Endothelial cell of umbilical vein (primary cell): Measurements from ENCODE around the gene SIPA1. TPM values are rescaled to one million over a fixed set of nuclear protein-coding genes. Genes with fewer than 3 reads are reported as not detected.
A peak's percentile ranks its signal among the peaks of the same experiment; 100 is the strongest.

Experiments used
- BruUV-seq: library from RNA; stranded (reverse); fragments of 400-500 nt; replicated peaks from 2 replicates; lab custom pipeline; 2021; lab: Mats Ljungman, UMichigan
- CTCF ChIA-PET: fragments of 300-600, 350-600 bp; sonication (Branson Sonifier 250); formaldehyde crosslinking; loops from one replicate; lab custom pipeline; 2021; ENCODE audit warnings: antibody characterized with exemption, inconsistent platforms; lab: Charles Lee
- POLR2A ChIA-PET: fragments of 300-600, 350-600 bp; sonication (Branson Sonifier 250); formaldehyde crosslinking; loops from one replicate; lab custom pipeline; 2021; ENCODE audit warnings: antibody characterized with exemption, inconsistent platforms; lab: Charles Lee
- DNase-seq: peaks from one replicate; pipeline ENCODE4 v3.0.0-alpha.2; 2011; ENCODE audit warnings: low read depth, low spot score
- FAIRE-seq: peaks from 2 replicates; lab custom pipeline; 2011; peaks lifted over from hg19 to GRCh38; lab: Jason Lieb, UNC
- H2AFZ ChIP-seq: 2 replicates; pipeline ENCODE4 v1.6.0; 2012; ENCODE audit warnings: low read depth, low read length, control low read depth, inconsistent platforms
- H3K27ac ChIP-seq: 2 replicates; pipeline ENCODE4 v1.5.1; 2011; ENCODE audit warnings: low read depth, mild to moderate bottlenecking, control low read depth, low read length, moderate library complexity; ENCODE audit not compliant: insufficient read depth
- H3K27me3 ChIP-seq, 2 experiments: 2 replicates each; pipeline versions ENCODE4 v1.6.0 to v1.6.1; 2011; ENCODE audit warnings: low read length in 2 of 2, mixed read lengths in 1 of 2; ENCODE audit not compliant: control insufficient read depth in 2 of 2, insufficient read depth in 2 of 2
- H3K36me3 ChIP-seq, 2 experiments: 2 replicates in 1 of 2; 3 replicates in 1 of 2; pipeline ENCODE4 v1.5.1; 2011; ENCODE audit warnings: low read length in 2 of 2, mild to moderate bottlenecking in 1 of 2, moderate library complexity in 1 of 2; ENCODE audit not compliant: control insufficient read depth in 2 of 2, insufficient read depth in 2 of 2; ENCODE audit errors: extremely low read depth in 1 of 2
- H3K4me1 ChIP-seq: 3 replicates; pipeline ENCODE4 v1.5.1; 2011; ENCODE audit warnings: mild to moderate bottlenecking, low read length; ENCODE audit not compliant: control insufficient read depth, insufficient read depth; ENCODE audit errors: extremely low read depth
- H3K4me2 ChIP-seq: 2 replicates; pipeline ENCODE4 v1.6.1; 2011; ENCODE audit warnings: low read length, control low read depth, mixed read lengths; ENCODE audit not compliant: insufficient read depth
- H3K4me3 ChIP-seq, 3 experiments: fragments of 200-600 bp in 1 of 3; sonication (generic), shearing (Covaris generic) in 1 of 3; replicated peaks in 1 of 3; 2 replicates each; pipeline ENCODE4 v1.5.1; 2011 to 2016; ENCODE audit warnings: control low read depth in 3 of 3, low read length in 3 of 3, mild to moderate bottlenecking in 2 of 3, inconsistent platforms in 1 of 3, low read depth in 1 of 3, moderate library complexity in 1 of 3; ENCODE audit not compliant: insufficient read depth in 1 of 3
- H3K79me2 ChIP-seq: 2 replicates; pipeline ENCODE4 v1.6.0; 2012; ENCODE audit warnings: low read length, inconsistent platforms; ENCODE audit not compliant: control insufficient read depth, insufficient read depth
- H3K9ac ChIP-seq: replicated peaks from 2 replicates; pipeline ENCODE3; 2011; ENCODE audit warnings: low read length, control low read depth; ENCODE audit not compliant: insufficient read depth; ENCODE audit errors: extremely low read depth
- H3K9me1 ChIP-seq: replicated peaks from 3 replicates; pipeline ENCODE4 v1.6.0; 2011; ENCODE audit warnings: mild to moderate bottlenecking, low read length; ENCODE audit not compliant: control insufficient read depth, insufficient read depth; ENCODE audit errors: extremely low read depth
- H3K9me3 ChIP-seq: replicated peaks from 2 replicates; pipeline ENCODE4 v1.5.1; 2012; ENCODE audit warnings: low read length, inconsistent platforms; ENCODE audit not compliant: control insufficient read depth, insufficient read depth
- H4K20me1 ChIP-seq: replicated peaks from 2 replicates; pipeline ENCODE3; 2011; ENCODE audit warnings: mild to moderate bottlenecking, low read length; ENCODE audit not compliant: control insufficient read depth, insufficient read depth; ENCODE audit errors: extremely low read depth
- MYC ChIP-seq: IDR thresholded peaks from one replicate; pipeline ENCODE4 v1.6.1; 2011; ENCODE audit warnings: mild to moderate bottlenecking, low read depth, low read length
- dilution Hi-C: fragments of 300-500 bp; cut with MboI; formaldehyde crosslinking; loops from one replicate; pipeline ENCODE4 v1.15.0; 2019; ENCODE audit warnings: low sequenced_read_pairs; ENCODE audit not compliant: extremely low pct_ligation_motif_present
- intact Hi-C: fragments of 100-400 bp; cut with micrococcal nuclease; formaldehyde crosslinking; loops from one replicate; pipeline ENCODE4 v1.10.0; 2022
- polyA plus RNA-seq, 4 experiments: library from polyadenylated mRNA; depleted of rRNA in 3 of 4; stranded (reverse) in 3 of 4; unstranded in 1 of 4; fragments of >200 nt; gene quantifications; 2 replicates each; pipeline versions ENCODE4 v1.2.1 to v1.2.3, GENCODE V29; 2011 to 2012; ENCODE audit warnings: missing spikeins in 1 of 4
- total RNA-seq: library from RNA; stranded (reverse); gene quantifications from 2 replicates; pipeline ENCODE4 v1.2.3, GENCODE V29; 2021
- TF ChIP-seq, protein P1 (sequence below), 2 donors: IDR thresholded peaks; 1 replicate in 1 of 2; 2 replicates in 1 of 2; pipeline ENCODE4 v1.5.1; 2011; ENCODE audit warnings: low read length in 2 of 2, mild to moderate bottlenecking in 2 of 2, moderate library complexity in 2 of 2, control low read depth in 1 of 2, inconsistent platforms in 1 of 2, low read depth in 1 of 2; ENCODE audit not compliant: insufficient read depth in 1 of 2; ENCODE audit errors: extremely low read depth in 1 of 2

SIPA1 gene
- total and polyA plus RNA-seq, 2 donors (not counting 3 experiments of a cell fraction or from before 2014, with no cell fraction given) = 67.5 to 119 TPM

- no peak overlapping the region for H3K4me2 ChIP-seq
- dilution Hi-C loops = no loop called here
- H3K9me3 ChIP-seq = no peaks in the 10 kb centered on the region
- TF ChIP-seq, protein P1, sequence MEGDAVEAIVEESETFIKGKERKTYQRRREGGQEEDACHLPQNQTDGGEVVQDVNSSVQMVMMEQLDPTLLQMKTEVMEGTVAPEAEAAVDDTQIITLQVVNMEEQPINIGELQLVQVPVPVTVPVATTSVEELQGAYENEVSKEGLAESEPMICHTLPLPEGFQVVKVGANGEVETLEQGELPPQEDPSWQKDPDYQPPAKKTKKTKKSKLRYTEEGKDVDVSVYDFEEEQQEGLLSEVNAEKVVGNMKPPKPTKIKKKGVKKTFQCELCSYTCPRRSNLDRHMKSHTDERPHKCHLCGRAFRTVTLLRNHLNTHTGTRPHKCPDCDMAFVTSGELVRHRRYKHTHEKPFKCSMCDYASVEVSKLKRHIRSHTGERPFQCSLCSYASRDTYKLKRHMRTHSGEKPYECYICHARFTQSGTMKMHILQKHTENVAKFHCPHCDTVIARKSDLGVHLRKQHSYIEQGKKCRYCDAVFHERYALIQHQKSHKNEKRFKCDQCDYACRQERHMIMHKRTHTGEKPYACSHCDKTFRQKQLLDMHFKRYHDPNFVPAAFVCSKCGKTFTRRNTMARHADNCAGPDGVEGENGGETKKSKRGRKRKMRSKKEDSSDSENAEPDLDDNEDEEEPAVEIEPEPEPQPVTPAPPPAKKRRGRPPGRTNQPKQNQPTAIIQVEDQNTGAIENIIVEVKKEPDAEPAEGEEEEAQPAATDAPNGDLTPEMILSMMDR (IDR thresholded peaks at IDR 0.05; ENCODE audit: extremely low read depth in 1 of 2, insufficient read depth in 1 of 2, low read depth in 1 of 2, low read length in 2 of 2) = peak; percentile 63 to 73
- no peak for TF ChIP-seq MYC
- no TSS peak for BruUV-seq
- H3K9me1 ChIP-seq = no peaks in the 10 kb centered on the region
- ChIA-PET POLR2A (interaction anchor here (0.8 kb wide), 1 partner anchor 50 kb away, joined by 3 read pairs; no protein-coding TSS in a partner anchor), CTCF (interaction anchor here (1.6 to 12.2 kb wide), 5 partner anchors 14 to 117 kb away, joined by 3 to 206 read pairs (median 17); partner anchors contain the start of genes EHBP1L1, FAM89B and ZNRD2)
- DNase-seq = peak; percentile 54
- no peaks in the 10 kb centered on the region for H4K20me1 ChIP-seq
- H3K79me2 ChIP-seq = no peaks in the 10 kb centered on the region
- peak; percentile 76 for FAIRE-seq
- no peaks in the 10 kb centered on the region for H3K27me3 ChIP-seq
- peaks cover 7% of the 10 kb centered on the region for H3K4me1 ChIP-seq
- no peak overlapping the region for H3K4me3 ChIP-seq
- H2AFZ ChIP-seq = no peak overlapping the region
- H3K36me3 ChIP-seq = no peaks in the 10 kb centered on the region
- intact Hi-C loops = loop anchor here (1.0 kb wide), 2 partner anchors 14 to 48 kb away; no protein-coding TSS in a partner anchor
- no peak overlapping the region for H3K9ac ChIP-seq
- no peak overlapping the region for H3K27ac ChIP-seq
These were observed 49.5 kb upstream of the SIPA1 start for GRCh38 chr11:65588199-65589054.
